ENCODE results near the gene SSNA1.

GRCh38 chr9:137229903-137230704 is 41.6 kb downstream of the SSNA1 start:
- TF ChIP-seq CTCF (IDR thresholded peaks at IDR 0.05), result no peak
- no peak for TF ChIP-seq POLR2A (IDR thresholded peaks at IDR 0.05)

Measured in thyroid gland (tissue), 4 donors.